GM18861 (cell line): ENCODE results near the gene ERO1A.

ENCODE experiments used
- ATAC-seq: cut with Tn5 transposase; IDR thresholded peaks from one replicate; pipeline ENCODE4 v1.9.1; 2021; ENCODE audit not compliant: unreplicated experiment

The ERO1A gene

DNA sequence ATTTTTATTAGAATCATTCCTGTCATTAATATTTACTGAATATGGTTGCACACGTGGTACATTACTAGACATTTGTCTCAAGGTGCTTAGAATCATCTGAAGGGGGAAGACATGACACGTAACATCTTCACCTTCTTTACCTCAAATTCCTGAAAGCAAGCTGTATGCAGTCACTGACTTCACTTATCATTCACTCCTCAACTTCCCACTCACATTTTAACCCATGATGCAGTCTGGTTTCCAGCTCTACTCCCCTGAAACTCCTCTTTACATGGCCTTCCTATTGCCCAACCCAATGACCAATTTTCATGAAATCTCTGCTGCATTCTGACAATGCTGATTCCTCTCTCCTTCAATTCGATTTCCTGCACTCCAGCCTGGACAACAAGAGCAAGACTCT, 5.9 kb upstream of the ERO1A start:
- no peak for ATAC-seq

DNA sequence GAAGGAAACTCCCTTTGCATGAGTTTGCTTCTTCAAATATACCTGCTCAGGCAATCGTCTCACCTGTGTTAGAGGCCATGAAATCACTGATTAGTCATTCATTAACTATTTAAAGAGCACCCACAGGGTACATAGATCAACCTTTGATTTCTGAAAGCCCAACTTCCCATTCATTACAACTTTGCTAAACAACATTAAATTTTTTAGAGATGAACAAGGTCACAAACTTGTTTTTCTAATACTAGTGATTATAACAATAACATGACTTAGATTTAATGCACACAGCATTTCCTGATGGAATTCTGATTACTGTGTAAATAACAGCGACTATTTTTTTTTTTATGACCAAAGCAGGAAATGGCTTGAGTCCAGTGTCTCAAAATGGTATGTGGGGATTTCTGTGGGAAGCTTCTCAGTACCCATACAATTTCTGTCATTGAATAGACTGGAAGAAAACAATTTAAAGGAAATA, 5.4 kb upstream of the ERO1A start:
- ATAC-seq: no peak

DNA sequence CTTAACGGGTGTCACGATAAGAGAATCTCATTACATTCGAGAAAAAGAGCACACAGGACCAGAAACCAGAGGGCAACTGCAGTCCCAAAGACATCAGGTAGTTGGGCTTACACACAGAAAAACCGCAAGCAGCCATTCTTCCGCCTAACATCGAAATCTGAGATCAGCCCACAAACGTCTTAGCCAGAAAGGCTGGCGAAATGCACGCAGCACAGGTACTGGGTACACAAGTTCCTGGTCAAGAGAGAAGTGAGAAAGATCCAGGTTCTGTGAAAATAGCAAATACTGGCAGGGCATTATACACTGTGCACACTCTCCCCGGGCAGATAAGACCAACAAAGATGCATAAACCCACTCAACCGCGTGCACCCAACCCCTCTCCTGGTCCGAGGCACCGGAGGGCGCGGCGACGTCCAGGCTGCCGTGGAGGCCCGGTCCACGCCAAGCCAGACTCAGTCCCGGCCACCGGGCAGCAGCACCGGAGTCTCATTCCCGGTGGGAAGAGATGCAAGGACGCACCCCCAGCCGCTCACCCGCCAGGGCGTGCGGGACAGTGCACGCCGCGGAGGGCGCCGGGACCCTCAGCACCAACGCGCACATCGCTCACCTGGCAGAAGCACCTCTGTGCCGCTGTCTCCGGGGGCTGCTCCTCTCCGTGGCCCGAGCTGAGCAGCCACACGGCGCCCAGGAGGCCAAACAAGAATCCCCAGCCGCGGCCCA, 437 bp downstream of the ERO1A start:
- peak; percentile 38 for ATAC-seq

DNA sequence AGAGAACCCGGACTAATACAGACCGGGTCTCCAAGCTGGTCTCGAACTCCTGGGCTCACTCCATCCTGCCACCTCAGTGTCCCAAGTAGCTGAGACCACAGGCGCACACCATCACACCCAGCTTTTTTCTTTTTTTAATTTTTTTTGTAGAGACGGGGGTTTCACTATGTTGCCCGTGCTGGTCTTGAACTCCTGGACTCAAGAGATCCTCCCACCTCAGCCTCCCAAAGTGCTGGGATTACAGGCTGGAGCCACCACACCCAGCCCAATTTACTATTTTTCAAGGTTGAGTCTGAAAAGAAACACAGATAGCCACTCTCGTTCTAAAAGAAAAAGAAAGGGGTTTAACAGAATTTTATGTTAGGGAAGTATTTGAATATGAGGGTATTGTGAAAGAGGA, 1.8 kb downstream of the ERO1A start:
- ATAC-seq: no peak

DNA sequence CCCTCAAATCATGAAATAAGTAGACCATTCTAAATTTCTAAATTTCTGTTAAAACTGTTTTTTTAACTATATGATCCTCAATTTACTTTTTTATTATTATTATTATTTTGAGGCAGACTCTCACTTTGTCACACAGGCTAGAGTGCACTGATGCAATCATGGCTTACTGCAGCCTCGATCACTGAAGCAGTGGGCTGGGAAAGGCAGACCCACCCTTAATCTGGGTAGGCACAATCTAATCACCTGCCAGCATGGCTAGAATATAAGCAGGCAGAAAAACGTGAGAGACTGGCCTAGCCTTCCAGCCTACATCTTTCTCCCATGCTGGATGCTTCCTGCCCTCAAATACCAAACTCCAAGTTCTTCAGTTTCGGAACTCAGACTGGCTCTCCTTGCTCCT, 2.3 kb downstream of the ERO1A start:
- ATAC-seq: no peak

DNA sequence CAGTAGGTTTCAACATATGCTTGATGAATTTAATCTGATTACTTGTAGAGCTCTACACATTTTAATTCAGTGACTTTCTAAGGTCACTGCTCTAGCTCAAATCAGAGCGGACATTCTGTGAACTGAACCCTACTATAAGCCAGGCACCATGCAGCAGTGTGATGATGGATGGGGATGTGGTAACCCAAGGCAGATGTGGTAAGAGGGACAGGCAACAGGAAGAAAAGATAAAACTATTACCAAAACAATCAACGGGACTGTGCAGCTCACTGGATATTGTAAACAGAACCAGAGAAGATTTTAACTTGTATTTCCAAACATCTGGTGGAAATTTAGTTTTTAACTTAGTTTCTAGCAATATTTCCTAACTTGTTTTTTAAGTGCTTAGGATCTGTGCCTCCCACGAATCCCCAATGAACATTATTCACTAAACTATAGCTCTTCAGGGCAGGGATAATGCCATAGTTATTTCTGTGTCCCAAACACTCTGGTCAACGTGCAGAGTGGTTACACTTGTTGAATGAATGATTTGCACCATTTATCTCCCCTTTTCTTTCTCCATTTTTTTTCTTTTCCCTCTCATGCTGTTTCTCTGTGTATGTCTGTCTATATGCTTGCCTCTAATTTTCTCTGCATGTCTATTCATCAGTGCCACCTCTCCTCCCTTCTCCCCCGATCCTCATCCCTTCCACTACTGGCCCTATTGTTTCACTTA, 3.0 kb downstream of the ERO1A start:
- ATAC-seq: no peak

DNA sequence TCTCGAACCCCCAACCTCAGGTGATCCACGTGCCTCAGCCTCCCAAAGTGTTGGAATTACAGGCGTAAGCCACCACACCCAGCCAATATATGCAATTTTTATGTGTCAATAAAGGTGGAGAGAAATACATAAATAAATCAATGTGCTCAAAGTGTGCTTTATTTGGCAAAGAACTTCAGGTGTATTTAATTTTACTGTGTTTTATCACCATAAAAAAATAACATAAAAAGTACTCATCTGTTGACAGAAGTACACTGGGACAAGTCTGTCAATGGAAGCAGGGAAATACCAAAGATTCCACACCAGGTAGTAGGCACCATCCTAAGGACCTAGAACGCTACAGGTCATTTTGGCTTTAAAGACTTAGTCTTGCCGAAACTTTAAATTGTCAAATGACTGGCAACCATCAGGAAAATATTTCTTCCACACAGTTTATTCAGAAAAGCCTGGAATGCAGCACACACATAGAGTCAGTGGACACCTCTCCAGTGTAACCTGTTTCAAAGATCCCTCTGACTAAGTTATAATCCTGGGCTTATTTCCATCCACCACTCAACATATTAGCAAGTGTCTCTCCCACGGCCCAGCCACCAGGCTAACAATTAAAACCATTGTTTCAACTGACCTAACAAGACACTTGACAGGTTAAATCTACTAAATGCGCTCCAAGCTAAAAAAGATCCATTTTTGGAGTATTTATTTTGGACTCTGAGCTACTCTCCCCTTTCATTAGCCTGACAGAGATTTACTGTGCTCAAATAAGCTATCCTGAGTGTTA, 4.2 kb downstream of the ERO1A start:
- no peak for ATAC-seq

DNA sequence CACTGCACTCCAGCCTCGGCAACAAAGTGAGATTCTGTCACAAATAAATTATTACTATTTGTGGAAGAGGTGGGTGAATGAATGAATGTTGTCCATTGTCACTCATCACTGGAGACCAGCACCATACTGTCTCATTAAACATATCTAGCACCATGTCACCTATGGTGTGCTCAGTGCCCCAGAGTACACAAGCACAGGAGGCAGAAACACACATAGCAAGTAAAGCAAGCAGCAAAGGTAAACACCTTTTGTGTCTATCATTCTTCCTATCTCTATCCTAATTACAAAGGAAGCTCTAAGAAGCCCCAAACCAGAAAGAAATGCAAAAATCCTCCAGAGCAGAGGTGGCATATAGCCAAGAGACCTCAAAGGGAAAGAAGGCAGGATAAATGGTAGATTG, 9.2 kb downstream of the ERO1A start:
- ATAC-seq: no peak

DNA sequence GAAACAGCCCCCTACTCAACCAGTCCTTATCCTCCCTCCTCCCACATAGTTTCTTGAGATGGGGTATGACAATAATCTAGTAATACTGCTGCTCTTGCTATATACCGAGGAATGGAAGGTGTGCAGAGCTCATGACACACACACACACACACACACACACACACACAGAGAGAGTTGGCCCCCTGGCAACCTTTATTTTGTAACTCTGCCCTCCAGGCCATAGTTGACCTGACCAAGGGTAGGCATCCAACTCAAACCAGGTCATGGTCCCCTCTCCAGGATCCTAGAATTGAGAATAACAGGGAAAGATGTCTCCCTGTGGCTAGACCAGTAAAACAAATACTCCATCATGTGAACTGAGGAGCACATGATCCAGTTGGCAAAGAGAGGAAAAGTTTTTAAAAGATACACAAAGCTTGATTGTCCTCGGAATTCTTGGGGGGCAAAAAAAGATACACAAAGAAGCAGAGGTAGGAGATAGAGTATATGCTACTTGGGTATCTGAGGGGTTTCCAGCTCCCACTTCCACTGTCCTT, 11.3 kb downstream of the ERO1A start:
- no peak for ATAC-seq

DNA sequence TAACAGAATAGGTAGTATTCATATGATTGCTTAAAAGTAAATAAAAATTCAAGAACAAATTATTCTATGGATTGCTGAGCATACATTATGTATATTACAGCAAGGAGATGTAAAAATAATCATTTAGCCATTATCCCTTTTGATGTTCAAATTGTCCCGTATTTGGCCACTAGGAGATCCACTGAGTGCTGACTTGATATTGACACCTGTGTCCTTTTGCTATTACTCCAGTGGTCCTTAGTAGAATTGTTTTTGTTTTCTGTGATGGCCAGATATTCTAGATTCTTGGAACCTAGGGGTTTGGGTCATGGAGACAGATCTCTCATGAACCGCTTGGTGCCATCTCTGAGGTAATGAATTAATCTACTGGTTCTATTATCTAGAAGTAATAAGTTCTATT, 16.8 kb downstream of the ERO1A start:
- ATAC-seq: no peak

DNA sequence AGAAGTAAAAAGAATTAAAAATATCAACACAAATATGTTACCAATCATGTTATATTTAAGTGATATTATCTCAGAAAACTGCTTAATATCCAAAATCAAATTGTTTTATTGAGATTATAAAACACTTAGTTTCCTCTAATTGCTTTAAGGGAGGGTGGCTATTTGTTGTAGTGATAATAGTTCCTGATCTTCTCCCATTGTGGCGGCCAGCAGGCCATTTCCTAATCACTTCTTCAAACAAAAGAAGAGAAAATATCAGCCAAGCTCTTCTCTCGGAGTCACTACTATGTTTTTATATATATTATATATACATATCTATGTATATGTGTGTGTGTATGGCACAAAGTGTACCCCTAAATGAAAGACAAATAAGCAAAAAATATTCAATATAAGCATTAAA, 31.5 kb downstream of the ERO1A start:
- no peak for ATAC-seq

DNA sequence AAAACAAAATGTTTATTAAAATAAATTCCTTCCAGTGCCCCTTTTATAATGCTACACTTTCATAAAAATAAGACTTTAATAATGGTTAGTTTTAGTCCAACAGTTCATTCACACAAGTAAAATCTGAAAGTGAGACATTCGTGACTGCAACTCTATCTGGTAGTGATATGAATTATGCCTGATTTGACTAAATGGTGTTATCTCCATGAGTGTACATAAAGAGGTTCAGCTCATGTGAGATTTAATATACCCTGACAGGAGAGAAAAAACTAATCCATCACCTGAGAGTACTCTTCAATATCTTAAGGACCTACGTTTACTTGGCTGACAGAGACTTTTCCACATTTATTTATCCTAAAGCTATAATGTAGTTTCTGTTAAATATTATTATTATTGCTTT, 34.0 kb downstream of the ERO1A start:
- no peak for ATAC-seq

DNA sequence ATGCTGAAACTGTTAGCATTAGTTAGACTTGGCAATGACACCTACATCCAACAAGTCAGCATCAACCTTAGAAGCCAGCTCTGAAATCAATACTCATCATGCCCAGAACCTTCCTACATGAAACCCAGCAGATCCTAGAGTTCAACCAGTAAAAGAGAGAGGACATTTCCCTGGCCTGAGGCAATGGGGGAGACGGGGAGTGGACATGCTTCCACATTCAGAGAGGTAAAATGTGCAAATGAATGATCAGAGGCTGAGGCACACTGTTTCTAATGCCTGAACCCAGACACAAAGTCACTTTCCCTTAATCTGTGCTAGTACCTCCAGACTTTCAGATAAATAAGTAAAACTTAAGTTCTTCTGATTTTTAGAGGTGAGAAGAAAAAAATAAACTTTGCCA, 34.5 kb downstream of the ERO1A start:
- no peak for ATAC-seq

DNA sequence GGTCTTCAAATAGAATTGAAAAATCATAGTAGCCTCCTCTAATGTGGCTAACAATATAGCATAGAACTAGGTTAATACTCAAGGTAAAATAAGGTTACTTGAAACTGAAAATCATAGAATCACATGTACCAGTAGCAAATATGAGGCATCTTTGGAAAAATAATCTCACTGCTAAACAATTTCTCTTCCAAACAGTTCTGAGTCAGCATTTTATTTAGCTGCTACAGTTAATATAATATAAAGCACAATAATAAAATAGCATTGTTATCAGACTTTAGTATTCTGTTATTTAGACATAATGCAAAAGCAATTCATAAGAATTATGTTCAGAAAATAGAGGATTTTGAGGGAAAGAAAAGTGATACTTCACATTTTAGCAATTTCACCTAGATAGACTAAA, 35.0 kb downstream of the ERO1A start:
- no peak for ATAC-seq

DNA sequence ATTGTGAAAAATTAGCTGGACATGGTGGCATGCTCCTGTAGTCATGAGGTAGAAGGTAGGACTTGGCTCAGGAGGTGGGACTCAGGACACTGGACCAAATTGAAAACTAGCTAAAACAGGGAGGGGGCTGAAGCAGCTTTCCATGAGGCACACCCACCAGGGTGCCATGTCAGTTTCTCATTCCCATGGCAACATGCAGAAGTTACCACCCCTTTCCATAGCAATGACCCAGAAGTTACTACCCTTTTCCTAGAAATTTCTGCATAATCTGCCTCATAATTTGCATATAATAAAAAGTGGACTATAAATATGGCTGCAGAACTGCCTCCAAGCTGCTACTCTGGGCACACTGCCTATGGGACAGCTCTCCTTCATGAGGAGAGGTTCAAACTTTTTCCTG, 38.5 kb downstream of the ERO1A start:
- ATAC-seq: no peak

DNA sequence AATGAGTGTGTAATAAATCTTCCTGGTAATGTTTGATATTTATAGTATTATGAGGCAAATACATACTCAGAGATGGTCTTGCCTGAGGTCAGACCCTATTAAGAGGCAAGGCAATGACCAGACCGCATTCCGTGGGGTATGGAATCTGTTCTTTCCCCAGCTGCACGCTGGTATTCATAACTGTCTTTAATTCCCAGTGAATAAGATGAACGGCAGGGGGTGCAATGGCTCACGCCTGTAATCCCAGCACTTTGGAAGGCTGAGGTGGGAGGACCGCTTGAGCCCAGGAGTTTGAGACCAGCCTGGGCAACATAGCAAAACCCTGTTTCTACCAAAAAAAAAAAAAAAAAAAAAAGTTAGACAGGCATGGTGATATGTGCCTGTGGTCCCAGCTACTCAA, 44.6 kb downstream of the ERO1A start:
- no peak for ATAC-seq

DNA sequence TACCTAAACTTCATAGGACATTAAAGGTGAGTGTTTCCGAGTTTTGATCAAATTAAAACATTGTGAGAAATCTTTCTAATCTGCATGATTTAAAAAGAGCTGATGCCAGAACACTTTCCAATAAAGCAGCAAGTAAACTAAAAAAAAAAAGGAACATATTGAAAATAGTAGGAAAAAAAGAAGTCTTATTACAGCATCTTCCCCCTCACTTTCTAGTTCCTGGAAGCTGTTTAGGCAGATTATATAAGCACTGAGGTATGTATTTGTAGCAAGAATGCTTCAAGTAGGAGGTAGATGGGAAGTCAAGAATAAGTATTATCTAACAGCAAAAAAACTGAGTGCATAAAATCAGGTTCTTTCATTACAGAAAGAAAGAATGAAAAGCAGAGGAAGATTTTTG, 45.8 kb downstream of the ERO1A start:
- ATAC-seq: no peak

DNA sequence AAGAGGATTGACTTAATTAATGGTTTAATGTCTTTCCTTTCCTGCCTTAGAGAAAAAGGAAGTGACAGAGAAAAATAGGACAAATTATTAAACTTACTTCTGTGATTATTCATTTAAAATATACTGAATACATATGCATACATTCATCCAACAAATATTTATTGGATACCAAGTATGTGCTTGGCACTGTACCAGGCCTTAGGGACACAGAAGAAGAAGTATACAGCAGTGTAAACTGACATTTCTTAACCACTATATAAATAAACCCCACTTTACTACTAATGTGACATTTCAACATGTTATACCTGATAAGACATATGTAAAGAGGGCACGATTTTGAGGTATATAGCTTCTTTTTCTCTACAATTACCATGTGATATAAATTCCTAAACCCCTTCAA, 53.6 kb downstream of the ERO1A start:
- ATAC-seq: no peak

DNA sequence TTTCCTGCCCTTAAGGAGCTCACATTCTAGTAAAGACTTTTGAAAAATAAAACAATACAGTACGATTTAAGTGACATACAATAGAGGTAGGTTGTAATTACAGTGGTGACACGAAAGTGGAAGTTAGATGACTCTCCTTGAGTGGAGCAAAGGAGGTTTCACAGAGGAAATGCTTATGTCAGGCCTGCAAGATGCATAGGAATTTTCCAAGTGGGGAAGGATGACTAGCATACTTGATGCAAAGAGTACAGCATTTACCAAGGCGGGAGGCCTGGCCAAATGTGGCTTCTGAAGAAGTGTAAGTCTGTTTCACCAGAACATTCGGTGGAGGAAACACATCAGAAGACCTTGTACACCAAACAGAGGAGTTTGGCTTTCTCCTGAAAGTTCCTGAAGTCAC, 55.2 kb downstream of the ERO1A start:
- ATAC-seq: no peak

DNA sequence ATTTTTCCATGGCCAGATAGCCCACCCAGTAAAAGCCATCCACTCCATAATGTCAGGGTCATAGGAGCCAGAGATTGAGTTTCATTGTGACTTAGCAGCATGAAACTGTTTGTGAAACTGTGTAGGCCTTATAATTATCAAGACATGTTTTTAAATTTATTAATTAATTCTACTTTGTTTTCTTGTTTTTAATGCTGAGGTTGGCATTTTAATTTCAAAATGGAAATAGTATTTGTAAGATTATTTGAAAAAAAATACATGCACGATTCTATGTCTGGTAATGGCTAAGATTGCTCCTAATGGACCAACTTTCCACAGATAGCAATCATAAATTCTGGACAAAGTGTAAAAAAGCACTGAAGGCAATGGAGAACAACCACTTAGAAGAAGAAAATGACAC, 75.7 kb downstream of the ERO1A start:
- ATAC-seq: no peak

DNA sequence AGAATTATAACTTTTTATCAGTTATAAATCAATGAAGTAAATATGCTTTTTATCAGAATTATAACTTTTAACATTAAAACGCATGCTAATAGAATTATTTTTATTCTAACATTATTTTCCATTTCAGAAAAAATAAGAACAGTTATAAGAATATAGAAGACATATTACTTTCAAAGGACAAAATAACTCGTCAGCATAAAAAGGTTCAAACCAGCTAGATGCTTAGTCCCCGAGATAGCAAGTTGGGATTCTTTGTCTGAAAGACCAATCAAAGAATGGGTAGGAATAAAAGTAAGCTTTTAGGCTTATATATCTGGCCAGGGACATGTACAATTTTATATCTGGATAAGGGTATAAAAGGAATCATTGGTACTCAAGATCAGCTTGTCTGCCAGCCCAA, 76.8 kb downstream of the ERO1A start:
- ATAC-seq: no peak

DNA sequence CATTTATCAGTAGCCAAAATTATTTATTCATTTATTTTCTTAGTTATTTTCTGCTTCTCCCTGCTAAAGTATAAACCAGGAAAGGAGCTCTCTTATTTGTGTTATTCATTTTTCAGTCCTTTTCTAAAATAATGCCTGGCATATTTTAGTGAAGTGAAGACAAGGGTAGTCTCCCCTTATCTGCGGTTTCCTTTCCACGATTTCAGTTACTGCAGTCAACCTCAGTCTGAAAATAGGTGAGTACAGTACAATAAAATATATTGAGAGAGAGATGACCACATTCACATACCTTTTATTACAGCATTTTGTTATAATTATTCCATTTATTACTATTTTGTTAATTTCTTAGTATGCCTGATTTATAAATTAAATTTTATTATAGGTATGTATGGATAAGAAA, 85.2 kb downstream of the ERO1A start:
- ATAC-seq: no peak
